Thyroid gland (tissue), 4 donors: ENCODE measurements around the gene UTY. TPM values are rescaled to one million over a fixed set of nuclear protein-coding genes. Genes with fewer than 3 reads are reported as not detected.

Source experiments
- DNase-seq, 2 donors: peaks; one replicate each; pipeline ENCODE4 v3.0.0-alpha.2; 2019
- H3K27ac ChIP-seq, 3 donors: fragments of 200-600 bp; sonication (generic); 1 replicate in 2 of 3; 2 replicates in 1 of 3; pipeline ENCODE4 v1.5.1; 2016 to 2019; ENCODE audit warnings: mild to moderate bottlenecking in 1 of 3, moderate library complexity in 1 of 3
- H3K27me3 ChIP-seq: fragments of 200-600 bp; sonication (generic); one replicate; pipeline ENCODE4 v1.5.1; 2019
- H3K36me3 ChIP-seq, 2 donors: fragments of 200-600 bp; sonication (generic); one replicate each; pipeline ENCODE4 v1.5.1; 2016 to 2019
- H3K4me1 ChIP-seq, 2 donors: fragments of 200-600 bp; sonication (generic); one replicate each; pipeline ENCODE4 v1.5.1; 2017 to 2019
- H3K4me3 ChIP-seq, 3 donors: fragments of 200-600 bp; sonication (generic); replicated peaks in 1 of 3; 1 replicate in 2 of 3; 2 replicates in 1 of 3; pipeline ENCODE4 v1.5.1; 2016; ENCODE audit warnings: mild to moderate bottlenecking in 1 of 3
- H3K9me3 ChIP-seq: fragments of 200-600 bp; sonication (generic); one replicate; pipeline ENCODE4 v1.5.1; 2017
- POLR2A ChIP-seq, 2 donors: fragments of 450-650 bp; IDR thresholded peaks; one replicate each; pipeline ENCODE4 v1.6.1; 2017; ENCODE audit warnings: antibody characterized with exemption in 2 of 2, mild to moderate bottlenecking in 2 of 2, moderate library complexity in 1 of 2
- WGBS, 2 donors: methylation state at CpG; one replicate each; pipeline ENCODE4 v1.1.5; 2017; 5-methylcytosine and 5-hydroxymethylcytosine counted together
- intact Hi-C: fragments of 100-400 bp; cut with DNase I; formaldehyde crosslinking; loops from one replicate; pipeline ENCODE4 v1.15.1; 2023
- total RNA-seq, 4 donors: library from RNA; depleted of rRNA; stranded (reverse); fragments of >200 nt; gene quantifications; one replicate each; pipeline ENCODE4 v1.2.3, GENCODE V29; 2016
- TF ChIP-seq, protein P1 (sequence below), 6 experiments: fragments of 200-600 bp in 3 of 6; fragments of 450-650 bp in 3 of 6; sonication (generic) in 3 of 6; IDR thresholded peaks; one replicate each; pipeline ENCODE4 v1.5.1; 2016 to 2019; ENCODE audit warnings: antibody characterized with exemption in 6 of 6, mild to moderate bottlenecking in 2 of 6, inconsistent platforms in 1 of 6, moderate library complexity in 1 of 6

Gene UTY
- total RNA-seq, 4 donors from 2014 or later: 0.27 to 113 (median 57.1) TPM; not detected in 1

DNA sequence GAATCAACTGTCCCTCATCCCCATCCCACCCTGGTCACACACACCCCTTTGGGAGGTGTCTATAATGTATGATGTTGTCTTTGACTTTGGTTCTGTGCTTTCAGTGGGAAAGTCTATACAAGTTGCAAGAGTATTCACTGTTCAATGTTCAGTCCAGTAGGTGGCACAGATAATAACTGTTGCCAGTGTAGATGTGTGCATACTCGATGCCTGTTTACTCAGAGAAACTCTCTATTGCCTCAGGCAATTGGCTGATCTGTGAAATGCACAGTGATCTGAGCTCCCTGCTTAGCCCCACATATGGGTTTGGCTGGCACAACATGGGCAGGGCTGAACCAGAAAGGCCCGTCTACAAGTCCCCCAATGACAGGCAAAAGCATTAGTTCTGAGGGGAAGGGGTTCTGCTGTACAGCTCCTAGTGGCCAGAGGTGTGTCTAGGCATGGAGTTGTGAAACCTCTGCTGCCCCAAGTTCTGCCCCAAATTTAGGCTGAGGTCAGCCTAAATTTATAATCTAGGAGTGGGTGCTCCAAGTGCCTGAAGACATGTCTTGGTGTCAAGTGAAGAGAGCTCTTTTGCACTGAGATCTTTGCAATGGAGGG lies 252.4 kb downstream of the UTY start:
- H3K4me1 ChIP-seq: no peaks in the 10 kb centered on the region
- TF ChIP-seq, protein P1, sequence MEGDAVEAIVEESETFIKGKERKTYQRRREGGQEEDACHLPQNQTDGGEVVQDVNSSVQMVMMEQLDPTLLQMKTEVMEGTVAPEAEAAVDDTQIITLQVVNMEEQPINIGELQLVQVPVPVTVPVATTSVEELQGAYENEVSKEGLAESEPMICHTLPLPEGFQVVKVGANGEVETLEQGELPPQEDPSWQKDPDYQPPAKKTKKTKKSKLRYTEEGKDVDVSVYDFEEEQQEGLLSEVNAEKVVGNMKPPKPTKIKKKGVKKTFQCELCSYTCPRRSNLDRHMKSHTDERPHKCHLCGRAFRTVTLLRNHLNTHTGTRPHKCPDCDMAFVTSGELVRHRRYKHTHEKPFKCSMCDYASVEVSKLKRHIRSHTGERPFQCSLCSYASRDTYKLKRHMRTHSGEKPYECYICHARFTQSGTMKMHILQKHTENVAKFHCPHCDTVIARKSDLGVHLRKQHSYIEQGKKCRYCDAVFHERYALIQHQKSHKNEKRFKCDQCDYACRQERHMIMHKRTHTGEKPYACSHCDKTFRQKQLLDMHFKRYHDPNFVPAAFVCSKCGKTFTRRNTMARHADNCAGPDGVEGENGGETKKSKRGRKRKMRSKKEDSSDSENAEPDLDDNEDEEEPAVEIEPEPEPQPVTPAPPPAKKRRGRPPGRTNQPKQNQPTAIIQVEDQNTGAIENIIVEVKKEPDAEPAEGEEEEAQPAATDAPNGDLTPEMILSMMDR (IDR thresholded peaks at IDR 0.05): no peak
- no peak for TF ChIP-seq POLR2A (IDR thresholded peaks at IDR 0.05)
- H3K27me3 ChIP-seq: no peaks in the 10 kb centered on the region
- intact Hi-C loops: no loop called here
- no peak overlapping the region for H3K4me3 ChIP-seq
- DNase-seq: no peak
- WGBS, 2 donors: 50 to 80% methylated on average over 1 to 2 of the region's 2 CpGs
- H3K27ac ChIP-seq: no peak overlapping the region
- no peaks in the 10 kb centered on the region for H3K9me3 ChIP-seq
- no peaks in the 10 kb centered on the region for H3K36me3 ChIP-seq

DNA sequence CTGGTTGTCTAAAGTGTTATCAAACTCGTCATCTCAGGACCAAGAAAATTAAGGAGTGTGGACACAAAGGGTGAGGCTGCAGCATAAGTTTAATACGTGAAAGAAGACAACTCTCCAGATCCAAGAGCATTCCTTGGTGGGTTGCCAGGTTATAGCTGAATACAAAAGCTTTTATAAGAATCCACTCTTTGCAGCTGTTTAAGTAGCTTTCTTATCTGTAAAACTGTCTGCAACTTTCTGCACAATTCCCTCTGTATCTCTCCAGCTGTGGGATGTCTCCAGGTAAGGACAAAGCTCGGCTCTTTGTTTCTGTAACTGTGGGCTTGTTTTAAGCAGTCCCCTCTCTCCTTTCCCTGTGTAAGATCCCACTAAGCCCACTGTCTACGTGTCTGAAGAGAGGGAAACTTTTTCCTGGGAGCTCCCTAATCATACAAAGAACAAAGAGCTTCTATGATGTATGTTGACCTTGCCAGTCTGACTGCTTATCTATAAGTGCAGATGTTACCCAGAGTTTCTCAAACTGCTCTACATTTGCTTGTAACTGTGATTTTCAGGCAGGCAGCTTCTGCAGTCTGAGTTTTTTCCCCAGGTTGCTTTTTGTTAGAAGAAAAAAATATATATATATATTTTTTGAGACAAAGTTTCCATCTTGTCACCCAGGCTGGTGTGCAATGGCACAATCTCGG lies 268.7 kb downstream of the UTY start:
- H3K27me3 ChIP-seq: no peaks in the 10 kb centered on the region

DNA sequence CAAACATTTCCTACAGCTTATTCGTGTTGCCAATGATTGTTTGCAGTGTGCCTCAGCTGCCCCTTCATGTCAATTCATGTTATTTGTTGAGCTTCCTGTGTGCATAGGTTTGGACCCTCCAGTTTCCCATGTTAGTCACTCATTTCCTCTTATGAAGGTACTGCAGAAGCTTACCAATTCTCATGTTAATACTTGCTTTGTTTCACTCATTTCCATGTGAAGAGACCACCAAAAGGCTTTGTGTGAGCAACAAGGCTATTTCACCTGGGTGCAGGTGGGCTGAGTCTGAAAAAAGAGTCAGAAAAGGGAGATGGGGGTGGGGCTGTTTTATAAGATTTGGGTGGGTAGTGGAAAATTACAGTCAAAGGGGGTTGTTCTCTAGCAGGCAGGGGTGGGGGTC lies 274.6 kb downstream of the UTY start:
- TF ChIP-seq, protein P1 (IDR thresholded peaks at IDR 0.05): no peak
- TF ChIP-seq POLR2A (IDR thresholded peaks at IDR 0.05): no peak
- Histone ChIP-seq H3K27ac (no peak overlapping the region), H3K4me1 (no peaks in the 10 kb centered on the region), H3K9me3 (no peaks in the 10 kb centered on the region), H3K4me3 (no peak overlapping the region), H3K27me3 (no peaks in the 10 kb centered on the region), H3K36me3 (no peaks in the 10 kb centered on the region)
- WGBS, 2 donors: 69 to 75% methylated on average over 1 of the region's 1 CpG
- no peak for DNase-seq
- intact Hi-C loops: no loop called here

More for the DNA sequence above, 268.7 kb downstream of the UTY start:
- no peaks in the 10 kb centered on the region for H3K9me3 ChIP-seq
- H3K4me3 ChIP-seq: no peak overlapping the region
- no peak for DNase-seq
- TF ChIP-seq, protein P1 (IDR thresholded peaks at IDR 0.05): no peak
- no peak for TF ChIP-seq POLR2A (IDR thresholded peaks at IDR 0.05)
- 44 to 62% methylated on average over 5 of the region's 5 CpGs for WGBS, 2 donors
- intact Hi-C loops: no loop called here
- H3K27ac ChIP-seq: no peak overlapping the region
- no peaks in the 10 kb centered on the region for H3K4me1 ChIP-seq
- no peaks in the 10 kb centered on the region for H3K36me3 ChIP-seq

Other genes starting within 250 kb of the UTY start
- 1 to 10 TPM in 2 of 4 donors, not detected in 2; 2.6 to 4.5 TPM for gene TMSB4Y, start 223.9 kb upstream of the UTY start, total RNA-seq